K562 (cell line): ENCODE measurements around the gene SLC22A23. TPM values are rescaled to one million over a fixed set of nuclear protein-coding genes. Genes with fewer than 3 reads are reported as not detected.

ENCODE experiments used
- CREB1 ChIP-seq, 2 experiments: sonication (generic) in 1 of 2; formaldehyde crosslinking in 1 of 2; IDR thresholded peaks; 2 replicates each; pipeline versions ENCODE4 v1.6.1 to v1.8.0; 2012 to 2022; ENCODE audit warnings: inconsistent platforms in 1 of 2, mild to moderate bottlenecking in 1 of 2, missing genetic modification reagents in 1 of 2, moderate library complexity in 1 of 2
- FUS ChIP-seq: fragments of 200-400 bp; formaldehyde crosslinking; optimal IDR thresholded peaks from 2 replicates; pipeline ENCODE3; 2017; ENCODE audit warnings: low read depth, low read length
- ILF3 ChIP-seq: fragments of 450-650 bp; IDR thresholded peaks from 2 replicates; pipeline ENCODE4 v1.6.1; 2018; ENCODE audit warnings: antibody characterized with exemption, mild to moderate bottlenecking, moderate library complexity, borderline replicate concordance
- ILK ChIP-seq: fragments of 450-650 bp; IDR thresholded peaks from 2 replicates; pipeline ENCODE4 v1.6.1; 2016; ENCODE audit warnings: missing genetic modification characterization, low read depth, mild to moderate bottlenecking, missing compliant biosample characterization, moderate library complexity, borderline replicate concordance
- JUND ChIP-seq, 2 experiments: IDR thresholded peaks; 2 replicates in 1 of 2; 3 replicates in 1 of 2; pipeline ENCODE4 v1.6.1; 2011; ENCODE audit warnings: borderline replicate concordance in 2 of 2, low read depth in 2 of 2, low read length in 2 of 2, improper control_type of control experiment in 1 of 2, missing biosample characterization in 1 of 2, missing genetic modification characterization in 1 of 2, missing genetic modification reagents in 1 of 2
- NFYB ChIP-seq: IDR thresholded peaks from 2 replicates; pipeline ENCODE4 v1.6.1; 2011; ENCODE audit warnings: mild to moderate bottlenecking, moderate library complexity; ENCODE audit not compliant: insufficient read length; ENCODE audit errors: extremely low read depth
- PHF8 ChIP-seq: fragments of 200-600 bp; sonication (generic); IDR thresholded peaks from 2 replicates; pipeline ENCODE4 v1.6.1; 2012; ENCODE audit warnings: mixed run types, mild to moderate bottlenecking, inconsistent platforms, low read length, moderate library complexity, borderline replicate concordance
- POLR2G ChIP-seq: fragments of 200-400 bp; formaldehyde crosslinking; IDR thresholded peaks from 2 replicates; pipeline ENCODE4 v1.6.1; 2017; ENCODE audit warnings: low read depth, mild to moderate bottlenecking, antibody characterized with exemption, low read length, moderate library complexity
- PREB ChIP-seq: sonication (generic); formaldehyde crosslinking; IDR thresholded peaks from 2 replicates; pipeline ENCODE4 v1.8.1; 2023; ENCODE audit warnings: mild to moderate bottlenecking, missing genetic modification reagents
- RBBP5 ChIP-seq: fragments of 200-600 bp; sonication (generic); IDR thresholded peaks from 2 replicates; pipeline ENCODE4 v1.6.1; 2012; ENCODE audit warnings: borderline replicate concordance, mild to moderate bottlenecking, low read length, control low read depth, inconsistent platforms; ENCODE audit not compliant: insufficient read depth, poor library complexity, severe bottlenecking
- SP1 ChIP-seq: sonication (generic); formaldehyde crosslinking; IDR thresholded peaks from 2 replicates; pipeline ENCODE4 v1.8.1; 2022; ENCODE audit warnings: mild to moderate bottlenecking, missing genetic modification reagents
- SRSF1 ChIP-seq: fragments of 200-400 bp; formaldehyde crosslinking; IDR thresholded peaks from 2 replicates; pipeline ENCODE4 v1.6.1; 2017; ENCODE audit warnings: mild to moderate bottlenecking, low read depth, low read length, moderate library complexity
- STAG1 ChIP-seq: sonication (generic); formaldehyde crosslinking; IDR thresholded peaks from 2 replicates; pipeline ENCODE4 v1.5.0; 2020; ENCODE audit warnings: missing genetic modification reagents, borderline replicate concordance
- TRIM24 ChIP-seq, 2 experiments: fragments of 450-650 bp; IDR thresholded peaks; 2 replicates each; pipeline ENCODE4 v1.6.1; 2016
- U2AF1 ChIP-seq: fragments of 200-400 bp; formaldehyde crosslinking; optimal IDR thresholded peaks from 2 replicates; pipeline ENCODE3; 2017; ENCODE audit warnings: mild to moderate bottlenecking, low read depth, low read length, moderate library complexity
- ZBTB17 ChIP-seq: fragments of 450-650 bp; formaldehyde crosslinking; IDR thresholded peaks from 2 replicates; pipeline ENCODE4 v1.4.0; 2020; ENCODE audit warnings: mild to moderate bottlenecking
- ZKSCAN3 ChIP-seq: fragments of 250-450 bp; sonication (Bioruptor Pico); IDR thresholded peaks from 2 replicates; pipeline ENCODE4 v1.4.0; 2020
- ZNF174 ChIP-seq: fragments of 250-450 bp; sonication (Bioruptor Pico); IDR thresholded peaks from 2 replicates; pipeline ENCODE4 v1.4.0; 2020; ENCODE audit warnings: mild to moderate bottlenecking
- ZNF592 ChIP-seq: fragments of 450-650 bp; IDR thresholded peaks from 2 replicates; pipeline ENCODE4 v1.6.1; 2017; ENCODE audit warnings: antibody characterized with exemption, mild to moderate bottlenecking
- polyA plus RNA-seq, 8 experiments: library from polyadenylated mRNA; depleted of rRNA in 4 of 8; stranded (reverse) in 5 of 8; unstranded in 3 of 8; fragments of >200 nt; fragmentation: Nextera tagmentation in 2 of 8; fragmentation: Illumina TruSeq in 1 of 8; extraction: Ambion mirVana in 2 of 8; extraction: Trizol in 1 of 8; gene quantifications; 2 replicates each; pipeline versions ENCODE4 v1.2.1 to v1.2.3, GENCODE V29; 2011 to 2014; ENCODE audit warnings: inconsistent platforms in 1 of 8, missing spikeins in 1 of 8
- total RNA-seq, 7 experiments: library from RNA; depleted of rRNA in 6 of 7; stranded (reverse); fragments of >200 nt in 6 of 7; fragmentation: Illumina TruSeq in 2 of 7; extraction: Trizol in 2 of 7; gene quantifications; 2 replicates each; pipeline versions ENCODE4 v1.2.1 to v1.2.3, GENCODE V29; 2011 to 2021; ENCODE audit warnings: low replicate concordance in 1 of 7
- TF ChIP-seq, protein P1 (sequence below): conservative IDR thresholded peaks from 2 replicates; pipeline ENCODE4 v1.6.1; 2011; ENCODE audit warnings: low read depth, mild to moderate bottlenecking, low read length; ENCODE audit not compliant: control insufficient read depth

The SLC22A23 gene
- total and polyA plus RNA-seq, 9 of the 15 experiments (the other 6 are each of a cell fraction or from before 2014, with no cell fraction given), result 0.30 to 8.7 (median 2.5) TPM

- TF ChIP-seq ILF3 (no peak), ZKSCAN3 (no peak), NFYB (no peak), SRSF1 (no peak), PHF8 (peak; percentile 54; the same call in 1 of the 2 replicates), JUND (IDR thresholded peaks at IDR 0.05; ENCODE audit: borderline replicate concordance, low read depth, low read length) (peak; percentile 31; the same call in 1 of the 2 replicates), JUND (tag; IDR thresholded peaks at IDR 0.05; ENCODE audit: borderline replicate concordance, low read depth, low read length) (no peak), TRIM24 (IDR thresholded peaks at IDR 0.05) (no peak), U2AF1 (peak; percentile 62), RBBP5 (peak; percentile 62), ILK (tag) (no peak), POLR2G (peak; percentile 74), ZNF592 (no peak), PREB (CRISPR knock-in tag) (no peak), CREB1 (IDR thresholded peaks at IDR 0.05) (no peak; the same call in 1 of the 2 replicates), CREB1 (CRISPR knock-in tag; IDR thresholded peaks at IDR 0.05) (peak; percentile 61; the same call in 1 of the 2 replicates), ZBTB17 (no peak), FUS (peak; percentile 38), ZNF174 (CRISPR knock-in tag) (no peak), SP1 (CRISPR knock-in tag) (no peak), STAG1 (CRISPR knock-in tag) (no peak)
- TF ChIP-seq, protein P1, sequence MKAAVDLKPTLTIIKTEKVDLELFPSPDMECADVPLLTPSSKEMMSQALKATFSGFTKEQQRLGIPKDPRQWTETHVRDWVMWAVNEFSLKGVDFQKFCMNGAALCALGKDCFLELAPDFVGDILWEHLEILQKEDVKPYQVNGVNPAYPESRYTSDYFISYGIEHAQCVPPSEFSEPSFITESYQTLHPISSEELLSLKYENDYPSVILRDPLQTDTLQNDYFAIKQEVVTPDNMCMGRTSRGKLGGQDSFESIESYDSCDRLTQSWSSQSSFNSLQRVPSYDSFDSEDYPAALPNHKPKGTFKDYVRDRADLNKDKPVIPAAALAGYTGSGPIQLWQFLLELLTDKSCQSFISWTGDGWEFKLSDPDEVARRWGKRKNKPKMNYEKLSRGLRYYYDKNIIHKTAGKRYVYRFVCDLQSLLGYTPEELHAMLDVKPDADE, result peak; percentile 54; the same call in 1 of the 2 replicates
Observed at GRCh38 chr6:3456898-3457709, at the start of gene SLC22A23 (continued).
